GM12875 (cell line): ENCODE data around the gene PTBP2.
"Not testable (repeated sequence)": the region's sequence is repeated elsewhere in the genome, so short reads cannot be mapped to it uniquely, and the experiment has no call there.

Source experiments
- H3K4me3 ChIP-seq: one replicate; pipeline ENCODE4 v1.5.1; 2011; ENCODE audit warnings: low read depth, low read length, control low read depth
- CTCF ChIP-seq: IDR thresholded peaks from 2 replicates; pipeline ENCODE4 v1.5.1; 2011; ENCODE audit warnings: low read depth, mild to moderate bottlenecking, control low read depth, inconsistent platforms, low read length, moderate library complexity, borderline replicate concordance; ENCODE audit not compliant: insufficient read depth

Gene PTBP2

DNA sequence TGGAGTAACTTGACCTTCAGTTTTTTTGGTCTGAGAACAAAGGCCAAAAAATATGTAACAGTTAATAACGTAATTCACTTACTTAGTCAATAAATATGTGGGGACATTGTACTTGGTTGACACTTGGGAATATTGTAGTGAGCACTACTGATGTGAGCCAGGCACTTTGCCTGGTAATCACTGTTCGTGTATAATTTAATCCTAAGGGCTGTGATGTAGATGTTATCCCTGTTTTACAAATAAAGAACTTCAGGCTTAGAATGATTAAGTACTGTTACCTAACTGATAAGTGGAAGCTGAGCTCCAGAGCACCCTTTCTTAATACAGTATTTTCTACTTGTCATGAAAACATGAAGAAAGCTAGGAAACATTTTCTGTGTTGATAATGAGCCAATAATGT, 28.0 kb downstream of the PTBP2 start:
- no peak overlapping the region for H3K4me3 ChIP-seq
- TF ChIP-seq CTCF: no peak

DNA sequence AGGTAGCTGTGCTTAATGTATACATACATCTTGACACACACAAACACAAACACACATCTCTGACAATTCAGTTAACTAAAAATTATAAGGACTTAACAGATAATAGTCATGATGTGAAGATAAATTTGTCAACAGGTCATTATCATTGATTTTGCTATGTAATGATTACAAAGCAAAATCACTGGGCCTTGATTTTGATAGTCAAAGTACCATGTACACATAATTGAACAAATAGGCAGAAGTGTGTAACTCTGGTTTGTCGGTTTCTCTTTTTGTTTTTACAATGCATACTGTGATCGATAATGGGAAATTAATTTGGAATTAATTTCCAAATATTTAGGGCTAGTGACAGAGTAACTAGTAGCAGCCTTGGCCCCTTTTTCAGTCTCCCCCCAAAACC, 30.8 kb downstream of the PTBP2 start:
- no peak overlapping the region for H3K4me3 ChIP-seq
- TF ChIP-seq CTCF: no peak

DNA sequence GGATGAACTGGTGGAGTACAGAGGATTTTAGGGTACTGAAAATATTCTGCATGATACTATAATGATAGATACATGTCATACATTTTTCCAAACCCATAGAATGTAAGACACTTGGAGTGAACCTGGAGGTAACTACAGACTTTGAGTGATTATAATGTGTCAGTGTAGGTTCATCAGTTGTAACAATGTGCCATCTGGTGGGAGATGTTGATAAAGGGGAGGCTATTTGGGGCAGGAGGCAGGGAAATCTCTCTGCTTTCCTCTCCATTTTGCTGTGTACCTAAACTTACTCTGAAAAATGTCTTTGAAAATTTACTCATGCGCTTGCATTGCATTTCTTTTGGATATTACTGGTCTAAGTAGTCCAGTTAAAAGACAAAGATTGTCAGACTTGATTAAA, 35.2 kb downstream of the PTBP2 start:
- H3K4me3 ChIP-seq: no peak overlapping the region
- no peak for TF ChIP-seq CTCF

GRCh38 chr1:96762586-96762985, 41.0 kb downstream of the PTBP2 start:
- not testable (repeated sequence) for H3K4me3 ChIP-seq

DNA sequence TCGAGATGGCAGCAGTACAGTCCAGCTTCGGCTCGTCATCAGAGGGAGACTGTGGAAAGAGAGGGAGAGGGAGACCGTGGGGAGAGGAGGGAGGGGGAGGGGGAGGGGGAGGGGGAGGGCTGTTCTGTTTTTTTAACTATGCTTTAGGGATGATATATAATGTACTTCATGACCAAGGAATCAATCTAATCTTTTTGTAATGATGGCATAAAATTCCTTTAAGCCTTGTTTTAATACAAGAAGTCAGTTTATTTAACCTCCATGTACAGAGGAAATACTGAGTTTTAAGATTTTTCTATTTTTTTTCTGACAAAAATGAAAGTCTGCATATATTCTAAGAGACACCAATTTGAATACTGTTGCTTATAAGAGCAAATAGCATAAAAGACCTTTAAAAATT, 41.9 kb downstream of the PTBP2 start:
- TF ChIP-seq CTCF: no peak
- H3K4me3 ChIP-seq: no peak overlapping the region

- no peak for TF ChIP-seq CTCF
- no peak overlapping the region for H3K4me3 ChIP-seq
Measured at GRCh38 chr1:96764469-96764868, 42.9 kb downstream of the PTBP2 start.

DNA sequence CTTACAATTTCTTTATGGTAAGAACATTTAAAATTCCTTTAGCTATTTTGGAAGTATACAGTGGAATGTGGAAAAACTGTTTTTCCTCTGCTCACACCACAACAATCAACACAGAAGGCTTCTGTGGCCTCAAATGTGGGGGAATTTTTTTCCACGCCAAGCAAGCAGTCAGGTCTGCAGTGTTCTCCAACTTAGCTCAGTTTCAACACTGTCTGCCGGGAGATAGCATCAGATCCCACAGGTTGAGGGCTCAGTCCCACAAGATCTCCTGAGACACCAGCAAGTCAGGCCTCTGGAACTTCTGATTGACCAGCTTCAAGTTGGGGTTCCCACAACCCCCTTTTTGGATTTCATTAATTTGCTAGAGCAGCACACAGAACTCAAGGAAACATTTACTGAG, 50.3 kb downstream of the PTBP2 start:
- TF ChIP-seq CTCF: no peak

DNA sequence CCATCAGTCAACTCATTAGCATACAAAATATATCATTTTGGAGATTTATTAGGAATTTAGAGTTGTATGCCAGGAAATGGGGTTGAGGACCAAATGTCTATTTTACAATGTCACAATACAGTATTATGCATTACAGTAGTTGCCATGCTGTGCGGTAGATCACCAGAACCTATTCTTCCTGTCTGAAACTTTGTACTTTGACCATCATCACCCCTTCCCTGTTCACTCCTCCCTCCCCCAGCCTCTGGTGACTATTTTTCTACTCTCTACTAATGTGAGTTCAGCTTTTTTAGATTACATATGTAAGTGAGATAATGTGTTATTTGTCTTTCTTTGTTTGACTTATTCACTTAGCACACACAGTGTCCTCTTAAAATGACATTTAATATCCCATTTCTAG, 50.8 kb downstream of the PTBP2 start:
- H3K4me3 ChIP-seq: no peak overlapping the region

More for the DNA sequence above, 50.3 kb downstream of the PTBP2 start:
- H3K4me3 ChIP-seq: no peak overlapping the region

More for the DNA sequence above, 50.8 kb downstream of the PTBP2 start:
- TF ChIP-seq CTCF: no peak
